ENCODE measurements around the gene EMILIN1.

Gene EMILIN1

DNA sequence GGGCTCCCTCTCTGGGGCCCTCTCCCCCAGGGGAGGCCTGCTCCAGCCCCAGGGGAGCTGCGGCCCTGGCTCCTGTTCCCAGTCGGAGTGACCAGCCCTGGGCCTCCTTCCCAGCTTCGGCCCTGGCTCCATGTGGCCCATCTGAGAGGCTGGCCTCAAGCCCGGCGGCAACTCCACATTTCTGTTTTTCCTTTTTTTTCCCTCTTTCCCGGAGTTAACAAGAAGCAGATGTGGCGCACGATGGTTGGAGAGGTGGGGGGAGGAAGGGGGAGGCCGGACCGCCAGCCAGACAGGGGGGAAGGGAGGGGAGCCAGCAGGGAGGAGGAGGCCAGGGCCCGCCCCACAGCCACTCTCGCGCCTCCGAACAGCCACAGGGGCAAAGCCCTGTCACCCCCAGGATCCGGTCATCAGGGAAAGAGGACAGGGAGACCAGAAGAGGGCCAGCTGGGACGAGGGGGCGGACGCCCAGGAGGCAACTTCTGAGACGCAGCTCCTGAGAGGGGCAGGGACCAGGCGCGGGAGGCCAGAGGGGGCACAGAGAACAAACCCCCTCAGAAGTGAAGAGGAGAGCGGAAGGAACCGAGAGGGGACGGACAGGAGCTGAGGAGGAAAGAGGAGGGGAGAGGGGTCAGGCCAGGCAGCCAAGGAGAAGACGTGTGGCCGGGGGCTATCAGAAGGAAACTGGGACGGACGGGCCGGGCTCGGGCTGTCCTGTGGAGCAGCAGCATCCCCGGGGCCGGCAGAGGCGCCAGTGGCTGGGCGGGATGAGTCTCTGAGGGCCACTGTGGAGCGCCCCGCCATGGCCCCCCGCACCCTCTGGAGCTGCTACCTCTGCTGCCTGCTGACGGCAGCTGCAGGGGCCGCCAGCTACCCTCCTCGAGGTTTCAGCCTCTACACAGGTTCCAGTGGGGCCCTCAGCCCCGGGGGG is at the start of gene EMILIN1:
TSS of gene EMILIN1 (plus strand) at position 349 of the 928 bp plus-strand sequence. CDS start at position 800, 451 bp downstream.
- no peak for DNase-seq

DNA sequence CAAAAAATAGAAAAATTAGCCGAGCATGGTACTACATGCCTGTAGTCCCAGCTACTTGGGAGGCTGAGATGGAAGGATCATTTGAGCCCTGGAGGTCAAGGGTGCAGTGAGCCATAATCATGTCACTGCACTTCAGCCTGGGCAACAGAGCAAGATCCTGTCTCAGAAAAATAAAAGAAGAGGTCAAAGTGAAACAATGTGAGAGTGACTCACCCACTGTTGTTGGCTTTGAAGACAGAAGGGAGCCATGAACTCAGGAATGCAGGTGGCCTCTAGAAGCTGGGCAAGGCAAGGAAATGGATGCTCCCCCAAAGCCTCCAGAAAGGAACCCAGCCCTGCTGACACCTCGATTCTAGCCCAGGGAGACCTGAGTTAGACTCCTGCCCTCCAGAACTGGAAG is 49.4 kb upstream of the EMILIN1 start:
- DNase-seq: no peak

DNA sequence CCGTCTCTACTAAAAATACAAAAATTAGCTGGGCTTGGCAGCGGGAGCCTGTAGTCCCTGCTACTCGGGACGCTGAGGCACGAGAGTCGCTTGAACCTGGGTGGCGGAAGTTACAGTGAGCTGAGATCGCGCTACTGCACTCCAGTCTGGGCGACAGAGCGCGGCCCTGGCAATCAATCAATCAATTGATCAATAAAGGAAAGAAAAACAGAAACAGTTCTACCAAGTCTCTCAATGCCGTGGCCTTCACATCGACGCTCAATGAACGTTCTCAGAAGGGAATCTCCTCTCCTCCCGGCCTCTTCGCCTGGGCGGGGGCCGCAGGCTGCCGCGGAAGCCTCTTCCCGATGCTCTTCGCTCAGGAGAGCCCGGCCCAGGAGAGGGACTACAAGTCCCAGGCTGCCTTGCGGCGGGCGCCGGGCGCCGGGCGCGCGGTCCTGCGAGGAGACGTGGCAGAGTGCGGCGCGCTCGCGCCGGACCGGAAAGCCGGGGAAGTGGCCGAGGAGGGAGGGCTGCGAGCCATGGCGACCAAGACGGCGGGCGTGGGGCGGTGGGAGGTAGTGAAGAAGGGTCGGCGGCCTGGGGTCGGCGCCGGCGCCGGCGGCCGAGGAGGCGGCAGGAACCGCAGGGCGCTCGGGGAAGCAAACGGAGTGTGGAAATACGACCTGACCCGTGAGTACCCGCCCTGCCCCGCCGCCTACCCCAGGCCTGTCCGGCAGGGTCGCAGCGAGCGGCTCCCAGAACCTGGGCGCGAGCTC is 45.7 kb upstream of the EMILIN1 start, which contains the start of gene TMEM214:
TSS of gene TMEM214 (plus strand) at position 471 of the 758 bp plus-strand sequence. CDS start at position 522, 51 bp downstream.
- DNase-seq: peak; percentile 80

DNA sequence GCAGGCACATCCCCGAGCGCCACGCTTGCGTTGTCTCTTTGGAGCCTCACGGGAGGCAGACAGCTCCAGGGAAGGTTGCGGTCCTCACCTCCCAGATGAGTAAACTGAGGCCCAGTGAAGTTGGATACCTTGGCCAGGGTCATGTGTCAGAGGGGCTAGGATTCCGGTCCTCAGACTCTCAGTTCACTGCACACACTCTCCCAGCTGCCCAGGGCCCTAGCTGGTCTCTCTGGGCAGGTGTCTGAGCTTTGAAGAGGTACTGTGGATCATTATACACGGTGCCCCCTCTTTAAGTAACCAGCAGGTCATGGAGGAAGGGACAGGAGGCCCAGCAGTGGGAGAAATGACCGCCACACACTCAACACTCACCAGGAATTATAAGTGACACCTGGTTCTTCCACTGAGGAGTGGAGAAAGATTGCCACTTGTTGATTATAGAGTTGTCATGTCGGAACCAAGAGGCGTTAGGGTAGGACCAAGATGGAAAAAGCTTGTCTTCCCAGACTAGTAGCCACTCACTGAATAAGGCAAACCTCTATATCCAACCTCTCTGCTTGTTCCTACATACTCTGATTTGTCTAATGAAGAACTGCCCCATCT is 45.1 kb upstream of the EMILIN1 start:
- DNase-seq: peak; percentile 23

DNA sequence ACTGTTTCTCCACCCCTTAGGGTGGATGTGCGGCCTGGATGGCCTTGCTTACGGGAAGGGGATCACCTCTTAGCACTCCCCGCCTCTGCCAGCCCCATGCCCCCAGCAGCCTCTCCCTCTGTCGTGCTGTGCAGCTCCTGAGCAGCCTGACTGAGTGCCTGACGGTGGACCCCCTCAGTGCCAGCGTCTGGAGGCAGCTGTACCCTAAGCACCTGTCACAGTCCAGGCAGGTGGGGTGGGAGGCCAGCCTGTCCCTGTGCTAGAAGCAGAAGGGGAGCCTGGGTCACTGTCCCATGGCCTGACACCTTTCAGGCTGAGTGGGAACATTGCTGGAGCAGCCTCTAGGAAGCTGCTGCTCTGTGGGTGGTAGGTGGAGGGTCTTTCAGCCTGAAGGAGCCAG is 40.4 kb upstream of the EMILIN1 start:
- no peak for DNase-seq

DNA sequence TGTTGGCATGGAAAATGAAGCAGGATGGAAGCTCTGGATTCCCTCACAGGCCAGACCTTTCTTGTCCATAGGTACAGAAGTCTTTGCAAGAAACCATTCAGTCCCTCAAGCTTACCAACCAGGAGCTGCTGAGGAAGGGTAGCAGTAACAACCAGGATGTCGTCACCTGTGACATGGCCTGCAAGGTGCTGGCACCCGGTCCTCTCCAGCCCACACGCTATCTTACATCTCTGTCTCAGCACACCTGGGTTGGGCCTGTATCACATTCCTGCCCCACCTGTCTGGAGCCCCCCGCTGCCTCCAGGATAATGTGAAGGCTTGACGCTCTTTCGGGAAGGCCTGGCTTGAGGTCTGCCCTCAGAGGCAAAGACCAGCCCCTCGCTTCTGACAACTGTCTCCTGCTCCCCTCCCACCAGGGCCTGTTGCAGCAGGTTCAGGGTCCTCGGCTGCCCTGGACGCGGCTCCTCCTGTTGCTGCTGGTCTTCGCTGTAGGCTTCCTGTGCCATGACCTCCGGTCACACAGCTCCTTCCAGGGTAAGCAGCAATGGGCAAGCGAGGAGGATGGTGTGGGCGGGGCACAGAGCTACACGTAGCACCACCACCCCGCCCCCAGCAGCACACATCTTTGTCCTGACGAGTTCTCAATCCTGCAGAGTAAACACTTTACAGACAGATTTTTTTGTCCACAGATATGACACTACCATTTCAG is 39.6 kb upstream of the EMILIN1 start:
- no peak for DNase-seq

DNA sequence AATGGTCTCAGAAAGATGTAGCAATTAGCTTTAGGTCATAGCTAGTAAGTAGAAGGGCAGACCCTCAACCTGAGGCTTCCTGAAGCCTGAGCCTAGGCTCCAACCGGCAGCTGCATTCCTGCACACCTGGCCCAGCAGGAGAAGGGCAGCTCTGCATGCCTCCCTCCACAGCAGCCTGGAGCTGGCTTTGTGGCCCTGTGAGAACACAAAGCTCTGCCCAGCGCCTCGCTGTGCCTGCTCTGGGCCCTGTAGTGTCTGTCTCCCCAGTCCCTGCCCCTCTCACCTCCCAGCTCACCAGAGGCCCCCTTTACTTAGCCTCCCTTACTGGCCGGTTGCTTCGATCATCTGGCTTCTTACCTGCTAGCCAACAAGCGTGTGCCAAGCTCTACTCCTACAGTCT is 39.0 kb upstream of the EMILIN1 start:
- no peak for DNase-seq

DNA sequence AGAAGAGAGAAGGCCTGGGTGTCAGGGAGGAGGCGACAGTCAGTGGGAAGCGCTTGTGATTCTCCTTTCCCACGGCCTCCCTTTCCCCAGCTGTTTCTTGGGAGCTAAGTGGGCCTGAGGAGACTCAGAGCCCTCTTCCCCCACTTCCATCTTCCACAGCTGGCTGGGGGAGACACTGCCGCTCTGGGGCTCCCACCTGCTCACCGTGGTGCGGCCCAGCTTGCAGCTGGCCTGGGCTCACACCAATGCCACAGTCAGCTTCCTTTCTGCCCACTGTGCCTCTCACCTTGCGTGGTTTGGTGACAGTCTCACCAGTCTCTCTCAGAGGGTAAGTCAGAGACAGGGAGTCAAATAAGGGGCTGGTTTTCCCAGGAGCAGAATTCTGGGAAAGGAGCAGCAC is 38.5 kb upstream of the EMILIN1 start:
- DNase-seq: no peak

DNA sequence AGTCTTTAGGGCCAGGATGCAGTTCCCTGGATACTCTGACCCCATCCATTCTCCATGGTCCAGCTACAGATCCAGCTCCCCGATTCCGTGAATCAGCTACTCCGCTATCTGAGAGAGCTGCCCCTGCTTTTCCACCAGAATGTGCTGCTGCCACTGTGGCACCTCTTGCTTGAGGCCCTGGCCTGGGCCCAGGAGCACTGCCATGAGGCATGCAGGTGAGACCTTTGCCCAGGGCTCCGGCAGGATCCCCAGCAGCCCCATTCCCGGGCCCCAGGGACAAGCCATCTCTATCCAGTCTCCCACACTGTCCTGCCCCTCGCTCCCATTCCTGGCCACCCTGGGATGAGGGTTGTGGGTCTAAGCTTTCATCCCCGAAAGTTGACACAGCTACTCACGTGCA is 38.1 kb upstream of the EMILIN1 start:
- no peak for DNase-seq

DNA sequence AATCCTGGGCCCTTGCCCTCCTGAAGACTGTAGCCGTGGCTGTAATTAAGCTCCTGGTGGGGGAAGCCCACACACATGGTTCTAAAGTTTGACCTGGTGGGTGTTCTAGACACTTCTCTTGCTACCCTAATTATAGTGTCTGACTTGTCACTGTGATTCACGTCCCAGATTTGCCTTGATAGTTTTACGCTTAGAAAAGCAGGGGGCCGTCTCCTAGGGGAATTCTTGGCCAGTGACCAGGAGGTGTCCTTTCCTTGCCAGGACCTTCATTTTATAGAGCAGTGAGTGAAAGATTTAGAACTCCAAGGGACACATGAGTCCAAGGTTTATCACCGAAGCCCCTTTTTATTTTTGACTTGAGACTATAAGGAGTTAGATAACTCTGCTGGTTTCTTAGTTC is 36.7 kb upstream of the EMILIN1 start:
- DNase-seq: no peak

DNA sequence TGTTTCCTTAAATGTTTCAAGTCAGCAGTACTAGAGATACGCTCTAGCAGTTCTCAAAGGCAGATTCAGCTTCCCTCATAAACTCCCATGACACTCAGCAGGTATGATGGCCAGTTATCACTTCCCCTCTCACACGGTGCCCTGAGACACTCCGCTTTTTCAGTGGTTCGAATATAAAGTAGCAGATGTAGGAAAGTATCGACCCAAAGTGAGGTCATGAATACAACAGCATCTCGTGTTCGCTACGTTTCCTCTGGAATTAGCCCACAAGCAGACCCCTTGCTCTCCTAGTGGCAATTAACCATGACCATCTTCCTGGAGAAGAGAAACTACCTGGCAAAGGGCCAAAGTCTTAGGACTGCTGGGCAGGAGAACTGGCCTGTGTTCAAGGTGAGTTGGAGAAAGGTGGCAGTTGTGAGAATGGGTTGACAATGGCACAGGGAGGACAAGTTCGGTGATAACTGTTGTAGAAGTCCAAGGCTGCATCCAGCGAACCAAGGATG is 36.2 kb upstream of the EMILIN1 start:
- no peak for DNase-seq

DNA sequence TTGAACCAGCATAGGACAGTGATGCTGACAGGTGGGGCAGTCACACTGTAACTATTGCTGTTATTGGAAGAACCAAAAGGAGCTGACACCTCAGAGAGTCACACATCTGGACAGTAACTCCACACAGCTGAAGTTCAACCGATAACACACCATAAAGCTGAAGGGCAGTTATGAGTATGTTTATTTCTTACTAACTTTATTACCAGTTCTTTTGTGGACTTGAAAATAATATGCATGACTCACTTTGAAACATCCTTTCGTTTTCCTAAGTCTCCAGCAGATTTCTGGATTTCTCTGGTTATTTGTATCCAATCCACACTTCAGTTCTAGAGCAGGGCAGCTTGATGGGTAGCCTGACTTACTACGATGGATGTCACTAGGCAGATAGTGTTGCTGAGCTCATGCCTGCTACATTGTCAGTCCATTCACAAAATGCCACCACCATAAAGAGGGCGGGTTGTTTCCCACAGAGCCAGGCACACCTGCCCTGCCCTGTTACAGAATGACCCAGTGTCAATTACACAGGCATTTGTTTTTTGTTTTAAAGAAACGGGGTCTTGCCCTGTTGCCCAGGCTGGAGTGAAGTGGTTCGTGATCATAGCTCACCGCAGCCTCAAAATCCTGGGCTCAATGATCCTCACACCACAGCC is 35.3 kb upstream of the EMILIN1 start:
- DNase-seq: no peak

DNA sequence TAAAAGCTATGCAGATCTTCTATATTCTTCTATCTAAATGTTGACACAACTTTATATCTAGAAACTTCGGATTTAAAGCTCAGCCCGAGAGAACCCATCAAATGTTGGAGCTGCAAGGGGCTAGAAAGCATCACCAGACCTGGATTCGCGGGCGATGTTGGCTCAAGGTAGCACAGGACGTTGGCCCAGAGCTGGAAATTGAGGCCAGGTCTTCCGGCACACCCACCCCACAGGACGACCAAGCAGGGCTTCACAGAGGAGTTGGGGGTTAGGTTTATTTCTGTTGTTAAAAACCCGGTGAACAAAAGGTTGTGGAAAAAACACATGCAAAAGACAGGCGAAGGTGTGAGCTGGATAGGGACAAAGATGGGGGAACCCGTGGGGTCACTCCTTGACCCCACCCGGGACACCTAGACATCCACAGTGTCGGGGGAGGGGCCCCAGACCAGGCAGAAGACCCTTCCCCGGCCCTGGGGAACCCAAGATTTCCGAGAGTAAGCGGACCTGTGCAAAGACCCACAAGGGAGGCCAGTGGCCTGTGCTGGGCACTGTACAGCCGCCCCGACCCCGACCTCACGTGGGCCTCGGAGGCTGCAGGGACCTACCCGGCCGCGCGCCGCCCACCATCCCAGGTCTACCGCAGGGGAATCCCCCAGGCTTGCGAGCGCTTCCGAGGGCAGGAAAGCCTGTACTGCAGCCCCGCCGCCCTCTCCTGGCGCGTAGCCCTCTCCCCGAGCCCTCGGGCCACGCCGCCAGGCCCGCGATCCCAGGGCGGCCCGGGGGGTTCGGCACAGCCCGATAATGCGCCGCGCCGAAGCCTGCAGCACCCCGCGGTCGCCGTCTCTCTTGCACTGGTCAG is 28.8 kb upstream of the EMILIN1 start:
- no peak for DNase-seq

DNA sequence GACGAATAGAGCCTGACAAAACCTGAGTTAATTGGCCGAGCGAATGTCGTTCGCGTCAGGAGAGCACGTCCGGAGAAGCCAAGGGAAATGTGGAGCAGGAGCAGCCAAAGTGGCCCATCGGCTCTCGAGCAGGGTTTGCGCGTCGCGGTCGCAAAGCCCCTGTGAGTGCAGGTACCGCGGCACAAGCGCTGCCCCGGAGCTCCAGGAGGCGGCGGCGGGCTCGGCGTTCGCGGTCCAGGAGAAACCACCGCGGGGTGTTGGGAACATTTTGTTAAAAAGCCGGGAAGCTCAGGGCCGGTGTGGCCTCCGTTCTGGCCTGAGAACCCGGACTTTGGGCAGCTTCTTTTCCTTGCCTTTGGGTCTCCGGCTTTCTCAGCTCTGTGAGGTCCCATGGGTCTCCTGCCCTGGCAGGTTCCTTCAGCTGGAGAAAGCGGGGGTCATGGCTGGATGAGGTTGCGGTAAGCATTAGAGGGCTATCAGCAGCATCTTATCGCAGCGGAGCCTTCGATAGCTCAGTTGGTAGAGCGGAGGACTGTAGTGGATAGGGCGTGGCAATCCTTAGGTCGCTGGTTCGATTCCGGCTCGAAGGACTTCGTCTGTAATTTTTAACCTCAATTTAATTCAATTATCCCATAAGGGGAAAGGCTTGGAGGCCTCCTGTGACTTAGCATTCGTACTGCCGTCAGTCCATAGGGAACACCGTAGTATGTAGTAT is 28.0 kb upstream of the EMILIN1 start:
- peak; percentile 96 for DNase-seq

DNA sequence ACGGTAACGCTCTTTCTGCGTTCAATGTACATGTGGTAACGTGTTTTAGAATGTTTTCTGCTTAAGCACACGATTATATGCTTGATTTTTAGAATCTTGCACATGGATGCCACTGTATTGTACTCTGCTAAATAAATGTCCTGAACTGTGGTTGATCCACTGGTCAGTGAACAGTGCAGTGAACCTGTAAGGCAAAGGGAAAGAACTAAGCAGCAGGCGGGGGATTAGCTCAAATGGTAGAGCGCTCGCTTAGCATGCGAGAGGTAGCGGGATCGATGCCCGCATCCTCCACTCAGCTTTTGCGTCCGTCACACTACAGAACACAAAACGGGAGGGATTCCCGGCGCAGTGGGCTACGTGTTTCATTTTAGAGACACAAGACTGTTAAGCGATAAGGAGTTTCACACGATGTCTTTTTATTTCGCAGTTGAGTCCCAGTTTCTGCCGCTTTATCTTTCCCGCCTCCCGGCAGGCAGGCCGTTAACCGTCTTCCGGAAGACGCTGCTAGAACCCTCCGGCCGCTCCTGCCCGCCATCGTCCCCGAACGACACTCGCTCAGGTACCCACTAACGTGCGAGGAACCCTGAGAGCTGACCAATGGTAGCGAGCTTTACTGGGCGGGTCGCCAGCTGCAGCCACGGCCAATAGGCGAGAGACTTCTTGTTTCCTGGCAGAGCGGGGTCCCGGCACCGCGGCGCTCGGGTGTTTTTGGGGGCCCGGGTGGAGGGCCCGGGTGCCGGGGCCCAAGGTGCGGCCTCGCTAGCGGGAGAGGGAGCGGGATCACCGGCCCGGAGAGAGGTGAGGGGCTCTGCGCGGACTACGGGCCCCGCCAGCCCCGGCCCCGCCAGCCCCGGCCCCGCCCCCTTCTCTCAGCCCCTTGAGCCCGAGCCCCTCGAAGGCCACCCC is 27.2 kb upstream of the EMILIN1 start, which contains the start of gene AGBL5:
TSS of gene AGBL5 (plus strand) at position 673 of the 906 bp plus-strand sequence. CDS start 1,291 bp downstream, outside the sequence.
- DNase-seq: peak; percentile 99

DNA sequence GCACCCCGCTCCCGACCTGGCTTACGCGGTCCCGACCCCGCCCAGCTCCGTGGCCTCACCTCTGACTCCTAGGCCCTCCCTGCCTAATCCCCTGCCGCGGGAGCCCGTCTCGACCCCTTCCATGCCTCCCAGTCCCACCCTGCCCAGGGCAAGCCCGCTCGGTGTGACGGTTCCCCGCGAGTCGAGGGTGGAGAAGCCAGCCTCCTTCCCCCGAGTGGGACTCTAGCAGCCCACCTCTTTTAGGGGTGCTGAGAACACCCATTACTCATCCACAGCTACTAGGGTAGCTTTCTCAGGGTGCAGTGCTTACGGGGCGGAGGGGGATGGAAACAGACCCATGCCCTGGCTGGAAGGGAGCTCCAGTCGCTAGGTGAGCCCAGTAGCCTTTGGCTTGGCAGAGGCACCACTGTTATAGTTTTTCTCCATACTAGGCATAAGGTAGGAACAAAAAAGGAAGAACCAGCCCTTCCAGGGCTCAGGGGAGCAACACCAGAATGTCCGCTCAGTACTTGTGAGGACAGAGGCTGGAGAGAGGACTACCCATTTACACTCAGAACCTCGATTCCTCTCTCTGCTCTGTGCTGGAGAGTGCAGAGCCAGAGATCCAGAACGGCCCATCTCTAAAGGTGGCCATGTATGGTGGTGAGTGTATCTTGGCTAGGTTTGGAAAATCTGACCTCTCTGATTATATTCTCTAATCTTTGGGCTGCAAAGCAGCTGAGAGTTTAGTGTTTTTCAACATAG is 26.3 kb upstream of the EMILIN1 start:
- DNase-seq: no peak

DNA sequence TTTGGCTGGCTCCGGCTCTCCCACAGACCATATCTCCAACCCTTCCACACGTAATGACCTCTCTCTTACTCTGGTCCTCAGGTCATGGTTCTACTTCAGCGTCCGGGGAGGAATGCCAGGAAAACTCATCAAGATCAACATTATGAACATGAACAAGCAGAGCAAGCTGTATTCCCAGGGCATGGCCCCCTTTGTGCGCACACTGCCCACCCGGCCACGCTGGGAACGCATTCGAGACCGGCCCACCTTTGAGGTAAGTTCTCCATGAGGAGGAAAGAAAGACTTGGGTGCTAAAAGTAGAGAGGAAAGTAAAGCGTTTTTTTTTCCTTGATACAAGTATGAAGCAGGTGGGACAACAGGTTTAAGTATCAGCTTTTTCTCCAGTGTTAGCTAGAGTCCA is 25.1 kb upstream of the EMILIN1 start:
- no peak for DNase-seq

DNA sequence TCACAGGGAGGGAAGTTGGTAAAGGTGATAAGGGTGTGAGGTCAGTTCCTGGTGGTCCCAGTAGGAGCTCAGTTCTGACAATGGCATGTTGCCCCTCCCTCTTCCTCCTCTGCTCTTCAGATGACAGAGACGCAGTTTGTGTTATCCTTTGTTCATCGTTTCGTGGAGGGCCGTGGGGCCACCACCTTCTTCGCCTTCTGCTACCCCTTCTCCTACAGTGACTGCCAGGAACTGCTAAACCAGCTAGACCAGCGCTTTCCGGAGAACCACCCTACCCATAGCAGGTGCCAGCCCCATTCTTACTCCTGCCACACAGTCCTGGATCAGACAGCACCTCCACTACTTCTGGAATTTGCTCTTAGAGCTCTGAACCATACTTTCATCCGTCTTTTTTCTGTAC is 24.6 kb upstream of the EMILIN1 start:
- DNase-seq: no peak

Data from activated T-cell treated with anti-CD3 and anti-CD28 coated beads, Interleukin-2, amount 50 U/mL, for 1 hour (primary cell).